Urothelium cell line (cell line): ENCODE data around the gene SLC9A7.
A peak's percentile ranks its signal among the peaks of the same experiment; 100 is the strongest.

Experiments
- DNase-seq: peaks from one replicate; pipeline ENCODE4 v3.0.0; 2011; ENCODE audit warnings: low spot score, mixed read lengths
- FAIRE-seq: peaks from 2 replicates; lab custom pipeline; 2011; peaks lifted over from hg19 to GRCh38; lab: Jason Lieb, UNC

Gene SLC9A7

DNA sequence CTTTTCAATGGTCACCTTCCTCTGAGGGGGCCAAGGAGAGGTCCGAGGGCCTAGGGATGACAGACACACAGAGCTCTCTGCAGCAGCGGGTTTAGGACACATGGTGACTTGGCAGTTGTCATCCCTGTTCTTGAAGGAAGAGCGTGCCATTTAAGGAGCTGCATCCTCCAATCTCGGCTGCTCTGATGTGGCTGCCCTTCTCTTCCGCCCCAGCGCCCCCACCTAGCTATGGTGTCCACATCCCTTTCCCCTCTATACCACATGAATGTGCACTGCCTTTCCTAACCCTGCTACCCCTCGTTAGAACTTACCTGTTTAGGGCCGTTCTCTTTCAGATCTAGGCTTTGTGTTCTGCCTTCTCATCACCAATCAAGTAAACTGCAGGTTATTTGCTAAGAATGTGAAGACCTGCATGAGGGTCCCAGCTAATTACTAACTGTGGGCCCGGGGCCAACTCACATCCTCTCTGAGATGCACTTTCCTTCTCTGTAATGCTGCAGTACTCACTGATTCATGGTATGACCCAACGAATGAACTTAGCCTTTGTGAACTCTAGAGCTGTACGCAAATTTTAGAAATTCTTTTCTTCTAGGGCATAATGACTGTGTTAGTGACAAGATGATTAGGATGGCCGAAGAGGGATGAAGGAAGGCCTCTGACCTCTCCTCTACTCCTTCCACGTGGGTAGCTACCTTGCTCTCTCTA, 147.1 kb downstream of the SLC9A7 start:
- FAIRE-seq, result no peak

DNA sequence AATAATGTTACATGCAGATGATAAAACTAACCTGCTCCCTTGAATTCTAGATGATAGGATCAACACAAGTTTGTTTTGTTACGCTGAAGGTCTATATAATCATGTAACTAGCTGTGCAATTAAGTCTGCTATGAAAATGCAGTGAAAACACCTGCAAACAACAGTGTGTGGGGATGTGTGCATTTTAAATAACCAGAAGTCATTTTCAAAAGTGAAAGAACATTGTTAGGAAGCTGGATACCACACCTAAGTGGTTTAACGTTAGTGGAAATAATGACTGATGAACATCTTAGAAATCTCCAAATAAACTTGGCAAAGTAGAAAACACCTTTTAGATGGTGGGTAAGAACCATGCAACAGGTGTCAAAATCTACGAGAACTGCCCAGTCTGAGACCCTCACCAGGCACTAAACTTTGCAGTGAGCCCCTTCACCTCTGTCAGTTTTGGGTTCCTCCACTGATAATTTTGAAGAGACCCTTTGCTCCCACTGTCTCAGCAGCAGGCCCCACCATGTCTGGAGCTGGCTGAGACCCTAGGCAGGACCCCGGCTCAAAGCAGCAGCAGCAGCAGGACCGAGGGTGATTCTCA, 148.8 kb downstream of the SLC9A7 start:
- DNase-seq (no peak), FAIRE-seq (no peak)

More for the DNA sequence above, 147.1 kb downstream of the SLC9A7 start:
- no peak for DNase-seq

DNA sequence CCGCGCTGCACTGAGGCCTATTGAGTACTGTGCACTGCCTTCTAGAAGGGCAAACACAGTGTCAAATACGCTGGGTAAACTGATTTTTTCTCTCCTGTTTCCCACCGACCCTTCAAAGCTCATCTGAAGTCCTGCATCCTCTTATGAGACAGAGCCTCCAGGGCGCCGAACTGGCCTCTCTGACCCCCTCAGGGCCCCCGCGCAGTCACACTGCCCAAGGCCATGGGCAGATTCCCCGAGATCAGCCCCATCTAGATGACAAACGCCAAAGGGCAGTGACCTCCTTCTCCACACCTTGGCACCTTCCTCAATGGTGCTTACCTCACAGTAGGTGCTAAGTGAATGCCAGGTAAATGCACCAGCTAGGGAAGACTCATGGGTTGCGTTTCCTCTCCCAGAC, 151.0 kb downstream of the SLC9A7 start:
- no peak for FAIRE-seq
- DNase-seq, result no peak

DNA sequence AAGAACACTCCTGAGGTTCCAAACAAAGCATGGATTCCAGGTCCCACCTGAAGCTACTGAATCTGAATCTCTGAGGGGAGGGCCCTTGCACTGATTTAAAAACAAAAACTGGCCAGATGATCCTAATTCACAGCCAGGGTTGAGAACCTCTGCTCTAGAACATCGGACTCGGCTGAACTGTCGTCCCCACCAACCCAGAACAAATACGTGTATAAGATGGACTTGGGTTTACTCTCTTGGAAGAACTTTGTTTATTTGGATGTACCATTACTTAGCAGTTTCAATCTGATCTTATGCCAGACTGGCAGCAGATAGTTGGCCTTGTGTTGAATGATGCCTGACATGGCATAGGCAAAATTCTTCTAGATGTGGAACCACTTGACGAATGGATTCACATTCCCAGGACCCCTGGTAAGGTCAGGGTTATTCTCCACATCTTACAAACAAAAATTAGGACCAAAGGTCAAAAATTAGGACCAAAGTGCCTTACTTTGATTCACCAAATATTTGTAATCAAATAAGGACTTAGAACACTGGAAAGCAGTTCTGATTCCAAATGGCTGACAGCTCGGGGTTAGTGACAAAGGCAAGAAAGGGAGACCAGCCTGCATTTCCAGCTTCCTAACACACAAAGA, 156.3 kb downstream of the SLC9A7 start:
- DNase-seq (no peak), FAIRE-seq (no peak)

DNA sequence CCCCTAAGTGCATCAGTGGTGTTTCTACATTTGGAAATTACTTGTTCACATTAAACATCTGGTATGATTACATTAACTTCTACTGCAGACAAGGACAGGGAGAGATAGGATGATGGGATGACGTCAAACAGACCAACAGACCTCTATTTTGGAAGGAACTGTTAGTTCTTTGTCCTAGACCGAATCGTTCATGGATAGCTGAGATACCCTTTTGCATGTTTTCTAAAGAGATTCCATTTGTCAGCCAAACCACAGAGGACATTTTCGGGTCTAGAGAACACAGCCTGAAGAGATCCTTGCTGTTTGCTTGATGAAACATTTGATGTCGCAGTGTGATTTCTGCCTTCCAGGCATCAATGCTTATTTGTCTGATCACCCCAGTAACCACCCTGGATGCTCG, 157.6 kb downstream of the SLC9A7 start:
- DNase-seq (no peak), FAIRE-seq (no peak)

DNA sequence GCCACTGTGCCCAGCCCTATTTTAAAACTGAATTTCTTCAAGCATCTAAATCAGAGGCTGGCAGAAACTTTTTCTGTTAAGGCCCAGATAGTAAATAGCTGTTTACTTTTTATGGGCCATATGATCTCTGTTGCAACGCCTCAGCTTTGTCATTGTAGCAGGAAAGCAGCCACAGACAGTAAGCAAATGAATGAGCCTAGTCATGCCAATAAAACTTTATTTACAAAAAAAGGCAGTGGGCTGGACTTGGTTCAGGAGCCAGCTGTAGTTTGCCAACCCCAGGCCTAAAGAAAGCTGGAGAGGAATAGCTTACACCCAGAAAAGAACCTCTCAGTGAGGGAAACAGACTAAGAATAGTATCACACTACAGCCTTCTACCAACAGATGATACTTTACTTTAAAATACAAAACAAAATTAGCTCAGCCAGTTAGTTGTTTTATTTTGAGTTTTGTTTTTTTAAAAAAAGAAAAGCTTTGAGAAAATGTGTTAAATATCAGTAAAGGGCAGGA, 159.8 kb downstream of the SLC9A7 start:
- DNase-seq, result no peak
- FAIRE-seq, result no peak

DNA sequence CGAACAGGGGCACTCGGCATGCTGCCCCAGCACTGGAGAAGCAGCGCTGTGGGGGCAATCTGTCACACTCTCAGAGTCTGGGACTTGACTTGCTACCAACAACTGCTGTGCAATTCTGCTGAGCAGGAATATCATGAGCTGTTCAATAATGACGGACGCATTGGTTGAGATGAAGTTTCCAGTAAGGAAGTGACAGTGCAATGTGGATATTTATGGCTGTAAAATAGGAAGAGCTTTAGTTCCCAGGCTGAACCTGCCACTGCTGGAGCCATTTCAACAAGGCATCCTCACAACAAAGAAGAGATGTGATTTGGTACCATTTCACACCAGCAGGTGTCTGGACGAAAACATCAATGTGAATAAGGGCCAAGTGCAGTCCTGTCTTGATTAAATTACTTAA, 161.1 kb downstream of the SLC9A7 start:
- FAIRE-seq, result no peak

DNA sequence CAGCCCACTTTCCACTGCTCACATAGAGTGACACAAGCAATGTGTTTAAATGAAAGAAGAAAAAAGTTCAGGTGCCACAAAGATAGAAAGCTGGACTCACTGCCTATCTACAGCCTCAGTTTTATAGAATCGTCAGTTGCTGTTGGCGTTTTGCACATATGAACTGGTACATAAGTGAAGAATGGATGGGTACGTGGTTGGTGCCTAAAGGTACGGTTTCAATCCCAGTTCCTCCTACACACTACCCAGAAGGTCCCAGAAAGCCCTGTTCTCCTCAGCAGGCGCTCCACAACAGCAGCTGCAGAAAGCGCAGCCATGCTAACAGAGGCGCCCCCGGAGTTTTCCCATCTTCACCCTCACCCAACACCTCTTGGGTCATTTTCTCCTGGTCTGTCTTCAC, 161.7 kb downstream of the SLC9A7 start:
- no peak for FAIRE-seq

More for the DNA sequence above, 161.1 kb downstream of the SLC9A7 start:
- no peak for DNase-seq

DNA sequence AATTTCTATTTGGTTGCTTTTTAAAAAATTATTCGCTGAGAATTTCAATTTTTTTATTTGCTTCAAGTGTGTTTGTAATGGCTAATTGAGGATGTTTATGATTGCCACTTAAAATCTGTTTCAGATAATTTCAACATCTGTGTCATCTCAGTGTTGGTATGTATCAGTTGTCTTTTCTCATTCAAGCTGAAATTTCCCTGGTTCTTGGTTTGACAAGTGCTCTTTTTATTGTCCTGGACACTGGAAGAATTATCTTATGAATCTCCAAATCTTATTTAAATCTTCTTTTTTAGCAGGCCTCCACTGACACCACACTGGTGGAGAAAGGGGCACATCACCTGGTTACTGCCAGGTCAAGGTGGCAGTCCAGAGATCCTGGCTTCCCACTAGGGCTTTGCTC, 163.8 kb downstream of the SLC9A7 start:
- no peak for DNase-seq
- no peak for FAIRE-seq

More for the DNA sequence above, 161.7 kb downstream of the SLC9A7 start:
- no peak for DNase-seq

DNA sequence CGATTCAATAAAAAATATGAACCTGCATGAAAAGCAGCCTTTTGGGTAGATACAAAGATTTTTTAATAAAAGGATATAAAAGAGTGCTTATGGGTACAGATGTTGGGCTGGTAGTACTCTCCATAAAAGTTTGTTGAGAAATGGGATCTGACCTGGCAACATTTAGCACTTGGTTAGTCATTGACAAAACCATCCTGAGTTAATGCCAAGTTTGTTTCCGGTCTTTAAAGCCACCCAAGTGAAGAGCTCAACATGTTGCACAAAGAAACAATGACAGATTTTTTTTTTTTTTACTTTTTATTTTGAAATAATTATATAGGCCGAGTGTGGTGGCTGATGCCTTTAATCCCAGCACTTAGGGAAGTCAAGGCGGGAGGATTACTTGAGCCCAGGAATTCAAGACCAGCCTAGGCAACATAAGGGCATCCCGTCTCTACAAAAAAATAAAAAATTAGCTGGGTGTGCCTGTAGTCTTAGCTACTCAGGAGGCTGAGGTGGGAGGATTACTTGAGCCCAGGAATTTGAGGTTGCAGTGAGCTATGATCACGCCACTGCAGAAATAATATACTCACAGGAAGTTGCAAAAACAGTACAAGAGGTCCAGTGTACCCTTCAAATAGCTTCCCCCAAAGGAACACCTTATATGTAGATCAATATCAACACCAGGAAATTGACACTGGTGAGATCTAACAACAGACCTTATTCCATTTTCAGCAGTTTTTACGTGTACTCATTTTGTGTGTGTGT, 168.8 kb downstream of the SLC9A7 start:
- FAIRE-seq (no peak), DNase-seq (peak; percentile 33)

DNA sequence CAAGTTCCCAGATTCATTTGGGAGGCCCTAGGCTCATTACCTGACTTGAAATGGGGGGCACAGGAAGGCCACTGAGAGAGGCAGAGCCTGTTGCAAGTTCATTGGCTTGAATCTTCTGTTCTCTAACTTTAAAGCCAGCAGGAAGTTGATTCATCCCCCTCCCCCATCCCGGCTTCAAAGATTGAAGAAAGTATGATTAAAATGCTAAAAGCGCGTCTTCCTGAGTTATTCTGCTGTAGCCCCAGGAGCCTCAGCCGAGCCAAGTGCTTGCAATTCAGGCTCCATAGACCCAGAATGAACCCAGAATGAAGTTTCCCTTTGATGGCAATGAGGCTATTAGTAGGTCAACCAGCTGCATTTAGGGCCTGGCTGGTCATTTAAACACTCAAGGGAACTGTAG, 170.7 kb downstream of the SLC9A7 start:
- peak; percentile 14 for DNase-seq
- no peak for FAIRE-seq

DNA sequence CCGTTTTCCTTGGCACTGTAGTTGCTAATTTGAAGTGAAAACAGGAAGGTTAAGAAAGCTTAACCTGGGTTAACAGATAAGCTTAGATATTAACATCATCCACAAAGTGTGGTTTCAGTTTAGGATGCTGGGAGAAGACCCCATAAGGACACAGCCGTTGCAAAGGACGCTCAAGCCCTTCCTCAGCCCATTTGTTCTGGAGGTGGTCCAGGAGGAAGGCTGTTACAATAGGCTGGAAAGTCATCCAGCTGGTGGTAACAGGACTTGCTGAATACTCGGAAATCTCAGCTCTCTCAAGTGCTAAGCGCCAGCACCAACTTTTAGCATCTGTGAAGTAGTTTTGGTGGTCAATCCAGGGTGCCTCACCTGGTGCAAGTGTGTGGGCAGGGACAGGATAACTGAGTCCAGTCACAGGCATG, 171.2 kb downstream of the SLC9A7 start:
- FAIRE-seq, result no peak
- no peak for DNase-seq

DNA sequence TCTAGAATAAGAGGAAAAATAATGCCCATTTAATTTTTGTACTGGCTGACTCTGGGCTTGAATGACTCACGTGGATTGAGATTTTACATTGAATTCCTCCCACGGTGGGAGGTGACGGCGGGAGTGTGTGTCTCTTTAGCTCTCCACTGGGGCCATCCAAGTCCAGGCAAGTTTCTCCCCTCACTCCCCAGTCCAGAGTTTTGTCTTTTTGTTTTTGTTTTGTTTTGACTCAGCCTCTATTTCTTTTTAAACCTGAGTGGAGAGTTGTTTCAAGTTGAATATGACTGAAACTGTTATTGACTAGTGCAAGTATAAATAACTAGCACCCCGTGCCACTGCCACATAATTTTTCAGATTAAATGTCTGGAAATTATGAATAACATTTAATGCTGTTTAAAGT, 171.8 kb downstream of the SLC9A7 start:
- peak; percentile 31 for DNase-seq
- FAIRE-seq, result no peak

DNA sequence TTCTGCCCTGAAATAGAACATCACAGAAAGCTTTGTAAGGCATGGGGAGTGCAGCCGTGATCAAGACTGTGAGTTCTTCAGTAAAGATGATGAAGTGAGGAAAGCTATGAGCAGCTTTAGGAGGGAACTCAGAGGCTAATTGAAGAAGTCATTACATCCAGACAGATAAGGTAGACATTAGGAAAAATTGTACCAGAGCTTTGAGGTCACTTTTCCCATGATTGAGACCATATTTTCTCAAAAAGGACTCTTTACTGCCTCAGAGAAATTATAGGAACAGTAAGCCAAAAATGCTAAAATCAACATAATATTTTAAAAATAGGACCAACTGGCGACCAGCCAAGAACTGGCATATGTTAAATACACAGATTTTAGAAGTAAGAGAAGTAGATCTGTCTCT, 174.2 kb downstream of the SLC9A7 start:
- no peak for FAIRE-seq
- no peak for DNase-seq

DNA sequence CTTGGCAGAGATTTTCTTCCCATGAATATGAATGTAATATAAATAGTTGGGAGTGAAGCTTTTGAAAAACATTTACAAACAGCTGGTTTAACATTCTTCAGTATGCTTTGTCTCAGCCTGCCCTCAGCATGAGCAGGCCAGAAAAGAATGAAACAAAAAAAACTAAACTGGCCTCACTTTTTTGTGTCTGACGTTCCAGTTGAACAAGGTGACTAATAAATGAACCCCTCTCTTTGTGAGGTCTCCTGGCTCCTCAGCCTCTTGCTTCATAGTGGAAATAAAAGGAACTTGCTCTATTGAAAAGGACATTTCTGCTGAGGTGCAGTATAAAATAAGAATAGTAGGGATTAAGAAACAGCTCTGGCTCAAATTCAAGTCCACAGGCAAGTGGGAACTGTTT, 176.0 kb downstream of the SLC9A7 start:
- FAIRE-seq (no peak), DNase-seq (no peak)

DNA sequence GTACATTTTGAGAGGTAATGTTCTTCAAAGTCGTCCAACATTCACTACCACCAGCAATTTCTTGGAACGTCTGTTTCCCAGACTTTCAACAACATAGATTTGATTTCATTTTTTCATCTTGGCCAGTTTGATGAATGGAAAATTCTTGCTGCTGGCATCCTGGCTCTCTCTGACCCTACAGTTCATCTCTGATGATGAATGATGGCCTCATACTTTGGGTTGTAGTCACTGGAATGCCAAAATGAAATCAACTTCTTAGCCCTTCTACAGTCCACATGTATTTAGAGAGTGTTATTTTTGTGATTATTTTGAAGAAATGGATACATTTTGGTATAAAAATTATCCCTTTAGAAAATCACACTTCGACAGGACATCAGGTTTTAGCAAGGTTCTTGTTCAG, 176.6 kb downstream of the SLC9A7 start:
- DNase-seq (peak; percentile 35), FAIRE-seq (no peak)

DNA sequence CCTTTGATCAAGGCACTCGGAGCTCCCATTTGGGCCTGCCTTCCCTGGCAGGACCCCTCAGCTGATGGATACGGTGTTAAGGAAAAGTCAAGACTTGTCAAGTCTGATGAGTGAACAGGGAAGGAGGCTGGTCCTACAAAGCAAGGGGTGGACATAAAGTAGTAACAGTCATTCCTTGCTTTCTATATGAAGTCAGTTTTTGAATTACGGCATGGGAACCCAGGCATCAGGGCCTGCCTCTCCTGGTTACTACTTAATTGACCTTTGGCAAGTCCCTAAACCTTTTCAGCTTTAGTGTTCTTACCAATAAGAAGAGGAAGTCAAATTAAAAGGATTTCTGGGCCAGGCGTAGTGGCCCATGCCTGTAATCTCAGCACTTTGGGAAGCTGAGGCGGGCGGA, 178.3 kb downstream of the SLC9A7 start:
- FAIRE-seq (no peak), DNase-seq (no peak)

DNA sequence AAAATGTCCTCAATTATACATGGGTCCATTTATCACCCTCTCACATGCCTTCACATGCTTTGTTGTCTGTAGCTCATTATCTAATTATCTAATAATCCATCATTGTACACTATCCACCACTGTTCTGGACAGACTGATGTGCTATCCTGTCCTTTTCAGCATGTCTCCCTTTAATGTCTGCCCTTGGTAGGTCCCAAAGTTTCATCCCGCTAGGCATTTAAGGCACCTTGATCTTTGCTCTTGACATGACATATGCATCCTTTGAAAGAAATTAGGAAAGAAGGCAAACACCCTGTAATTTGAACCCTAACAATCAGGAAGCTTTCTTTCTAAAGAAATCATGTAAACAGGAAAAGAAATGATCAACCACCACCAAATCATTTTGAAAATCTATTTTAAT, 179.7 kb downstream of the SLC9A7 start:
- FAIRE-seq (no peak), DNase-seq (no peak)

DNA sequence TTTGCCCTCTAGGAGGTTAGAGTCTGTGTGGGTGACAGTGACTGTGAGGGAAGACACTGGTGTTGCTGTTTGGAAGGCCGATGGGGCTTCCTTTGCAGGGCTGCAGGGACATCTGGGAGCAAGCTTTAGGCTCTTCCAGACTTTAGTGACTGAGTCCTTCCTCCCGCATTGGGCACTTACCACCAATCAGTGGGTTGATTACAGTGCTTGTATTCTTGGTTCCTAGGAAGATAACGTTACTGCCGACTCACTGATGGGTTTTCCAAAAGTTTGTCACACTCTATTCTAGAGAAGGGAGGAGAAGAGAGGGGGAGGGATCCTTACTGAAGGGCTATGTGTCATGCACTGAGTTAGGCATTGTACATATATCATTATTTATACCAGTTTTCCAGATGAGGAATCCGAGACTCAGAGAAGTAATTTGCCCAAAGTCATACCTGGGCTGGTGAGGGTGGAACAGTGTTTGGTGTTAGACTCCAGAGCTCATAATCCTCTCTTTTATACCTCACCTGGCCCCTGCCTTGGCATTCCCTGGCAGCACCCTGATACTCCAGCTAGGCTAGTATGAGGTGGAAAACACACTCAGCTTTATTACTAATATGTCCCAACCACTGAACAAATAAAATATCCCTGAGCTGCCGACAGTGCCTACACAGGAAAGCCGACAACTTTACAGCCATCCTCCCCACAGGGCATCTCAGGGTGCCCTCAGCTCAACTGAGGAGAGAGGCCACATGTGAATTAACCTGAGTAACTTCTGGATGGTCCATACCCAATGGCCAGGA, 181.5 kb downstream of the SLC9A7 start:
- DNase-seq (no peak), FAIRE-seq (no peak)

DNA sequence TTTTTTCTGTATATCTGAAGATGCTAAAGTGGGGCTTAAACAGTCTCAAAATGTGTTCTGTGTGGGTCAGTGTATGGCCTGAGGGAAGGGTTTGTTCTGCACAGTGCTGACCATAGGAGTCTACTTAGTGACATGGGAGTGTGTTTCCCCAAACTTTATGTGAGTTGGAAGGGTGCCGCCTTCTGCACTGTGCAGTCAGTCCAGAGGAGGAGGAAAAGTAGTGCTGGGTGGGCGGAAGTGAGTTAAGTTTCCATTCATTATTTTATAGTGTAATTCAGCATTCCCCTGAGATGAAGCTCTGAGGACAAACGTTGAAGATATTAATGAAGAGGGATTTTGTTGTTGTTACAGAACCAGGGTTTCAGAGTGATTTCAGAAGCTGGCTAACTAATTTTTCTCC, 182.5 kb downstream of the SLC9A7 start:
- no peak for FAIRE-seq

DNA sequence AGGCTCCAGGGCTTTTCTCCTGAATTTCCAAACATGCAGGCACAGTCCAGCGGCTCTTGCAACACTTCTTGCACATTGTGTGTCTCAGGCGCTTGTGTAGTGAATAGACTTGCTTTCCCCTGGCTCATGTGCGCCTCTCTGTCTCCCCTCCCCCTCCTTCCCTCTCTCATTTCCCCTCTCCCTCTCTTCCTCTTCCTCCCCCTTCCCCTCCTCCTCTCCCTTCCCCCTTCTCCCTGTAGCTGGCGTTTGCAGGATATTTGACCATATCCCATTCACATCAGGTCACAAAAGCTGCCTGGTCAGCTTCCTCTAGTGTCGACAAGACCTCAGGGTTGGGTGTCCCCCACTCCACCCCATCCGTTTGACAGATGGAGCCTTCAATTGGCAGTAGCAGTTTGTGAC, 182.9 kb downstream of the SLC9A7 start:
- DNase-seq (no peak), FAIRE-seq (no peak)

More for the DNA sequence above, 182.5 kb downstream of the SLC9A7 start:
- no peak for DNase-seq
